ENCODE data around the gene NDNF.

DNA sequence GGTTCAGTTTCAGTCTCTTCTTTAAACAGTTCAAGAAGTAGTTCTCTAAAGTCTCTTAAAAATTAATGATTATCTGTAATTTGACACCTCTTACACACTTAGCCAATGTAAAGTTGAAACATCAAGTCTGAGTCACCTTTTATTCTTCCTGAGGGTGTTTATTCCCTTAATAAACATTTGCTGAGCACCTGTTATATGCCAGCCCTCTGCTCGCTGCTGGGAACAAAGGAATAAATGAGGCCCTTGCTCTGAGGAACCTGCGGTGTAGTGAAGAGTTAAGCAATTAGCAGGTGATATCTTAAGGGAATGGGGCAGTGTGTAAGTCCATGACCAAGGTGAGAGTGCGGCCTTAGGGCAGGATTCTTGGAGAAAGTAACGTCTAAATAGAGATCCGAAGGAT is 5.2 kb upstream of the NDNF start:
- TF ChIP-seq, protein P1, sequence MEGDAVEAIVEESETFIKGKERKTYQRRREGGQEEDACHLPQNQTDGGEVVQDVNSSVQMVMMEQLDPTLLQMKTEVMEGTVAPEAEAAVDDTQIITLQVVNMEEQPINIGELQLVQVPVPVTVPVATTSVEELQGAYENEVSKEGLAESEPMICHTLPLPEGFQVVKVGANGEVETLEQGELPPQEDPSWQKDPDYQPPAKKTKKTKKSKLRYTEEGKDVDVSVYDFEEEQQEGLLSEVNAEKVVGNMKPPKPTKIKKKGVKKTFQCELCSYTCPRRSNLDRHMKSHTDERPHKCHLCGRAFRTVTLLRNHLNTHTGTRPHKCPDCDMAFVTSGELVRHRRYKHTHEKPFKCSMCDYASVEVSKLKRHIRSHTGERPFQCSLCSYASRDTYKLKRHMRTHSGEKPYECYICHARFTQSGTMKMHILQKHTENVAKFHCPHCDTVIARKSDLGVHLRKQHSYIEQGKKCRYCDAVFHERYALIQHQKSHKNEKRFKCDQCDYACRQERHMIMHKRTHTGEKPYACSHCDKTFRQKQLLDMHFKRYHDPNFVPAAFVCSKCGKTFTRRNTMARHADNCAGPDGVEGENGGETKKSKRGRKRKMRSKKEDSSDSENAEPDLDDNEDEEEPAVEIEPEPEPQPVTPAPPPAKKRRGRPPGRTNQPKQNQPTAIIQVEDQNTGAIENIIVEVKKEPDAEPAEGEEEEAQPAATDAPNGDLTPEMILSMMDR (IDR thresholded peaks at IDR 0.05): no peak
- TF ChIP-seq POLR2AphosphoS5 (IDR thresholded peaks at IDR 0.05) (no peak), POLR2A (IDR thresholded peaks at IDR 0.05) (no peak), EP300 (IDR thresholded peaks at IDR 0.05) (no peak)

Data from suprapubic skin (tissue), 4 donors.